NCI-H1694 treated with DMSO at 0.1 percent for 48 hours (cell line): ENCODE data around the gene ARHGEF19.

ENCODE experiments used
- DNase-seq: peaks from one replicate; lab custom pipeline; 2025; lab: John Stamatoyannopoulos, UW

Gene ARHGEF19

GRCh38 chr1:16148329-16149092 lies 63.9 kb downstream of the ARHGEF19 start:
- no peak for DNase-seq
